Right lobe of liver (tissue), 4 donors: ENCODE results near the gene KLHL6.

ENCODE experiments used
- POLR2A ChIP-seq: fragments of 450-650 bp; IDR thresholded peaks from one replicate; pipeline ENCODE4 v1.6.1; 2017; ENCODE audit warnings: antibody characterized with exemption, mild to moderate bottlenecking
- TF ChIP-seq, protein P1 (sequence below), 4 donors: fragments of 200-600 bp in 3 of 4; fragments of 450-650 bp in 1 of 4; IDR thresholded peaks; one replicate each; pipeline versions ENCODE4 v1.5.1 to v1.8.0; 2016 to 2022; ENCODE audit warnings: antibody characterized with exemption in 4 of 4, mild to moderate bottlenecking in 2 of 4
- donor health status: DM: no; HTN: no; CAD: no.
- donor health status: DM: no; HTN: no; CAD: no.
- donor health status: DM: no; HTN: yes; CAD: no.

DNA sequence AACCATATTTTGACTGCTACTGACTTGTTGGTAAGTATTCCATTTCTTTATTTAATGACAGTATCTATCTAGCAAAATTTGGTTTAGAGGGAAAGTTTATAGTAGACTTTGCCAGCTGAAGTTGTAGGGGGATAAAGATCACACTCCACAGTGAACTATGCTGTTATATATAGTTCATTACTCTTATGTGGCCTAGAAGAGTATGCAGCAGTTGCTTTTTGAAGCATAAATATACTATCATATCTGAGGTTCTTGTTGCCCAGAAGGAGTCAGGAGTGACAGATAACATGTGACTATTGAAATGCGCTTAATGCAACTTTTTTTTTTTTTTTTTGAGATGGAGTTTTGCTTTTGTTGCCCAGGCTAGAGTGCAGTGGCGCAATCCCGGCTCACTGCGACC, 101.4 kb downstream of the KLHL6 start:
- TF ChIP-seq, protein P1, sequence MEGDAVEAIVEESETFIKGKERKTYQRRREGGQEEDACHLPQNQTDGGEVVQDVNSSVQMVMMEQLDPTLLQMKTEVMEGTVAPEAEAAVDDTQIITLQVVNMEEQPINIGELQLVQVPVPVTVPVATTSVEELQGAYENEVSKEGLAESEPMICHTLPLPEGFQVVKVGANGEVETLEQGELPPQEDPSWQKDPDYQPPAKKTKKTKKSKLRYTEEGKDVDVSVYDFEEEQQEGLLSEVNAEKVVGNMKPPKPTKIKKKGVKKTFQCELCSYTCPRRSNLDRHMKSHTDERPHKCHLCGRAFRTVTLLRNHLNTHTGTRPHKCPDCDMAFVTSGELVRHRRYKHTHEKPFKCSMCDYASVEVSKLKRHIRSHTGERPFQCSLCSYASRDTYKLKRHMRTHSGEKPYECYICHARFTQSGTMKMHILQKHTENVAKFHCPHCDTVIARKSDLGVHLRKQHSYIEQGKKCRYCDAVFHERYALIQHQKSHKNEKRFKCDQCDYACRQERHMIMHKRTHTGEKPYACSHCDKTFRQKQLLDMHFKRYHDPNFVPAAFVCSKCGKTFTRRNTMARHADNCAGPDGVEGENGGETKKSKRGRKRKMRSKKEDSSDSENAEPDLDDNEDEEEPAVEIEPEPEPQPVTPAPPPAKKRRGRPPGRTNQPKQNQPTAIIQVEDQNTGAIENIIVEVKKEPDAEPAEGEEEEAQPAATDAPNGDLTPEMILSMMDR (IDR thresholded peaks at IDR 0.05): no peak
- no peak for TF ChIP-seq POLR2A
